Measurements from ENCODE around the gene NECAB2. TPM values are rescaled to one million over a fixed set of nuclear protein-coding genes. Genes with fewer than 3 reads are reported as not detected.

The NECAB2 gene
- total and polyA plus RNA-seq, 2 of the 8 experiments (the other 6 are each of a cell fraction or from before 2014, with no cell fraction given) = 3.6 to 4.2 TPM

DNA sequence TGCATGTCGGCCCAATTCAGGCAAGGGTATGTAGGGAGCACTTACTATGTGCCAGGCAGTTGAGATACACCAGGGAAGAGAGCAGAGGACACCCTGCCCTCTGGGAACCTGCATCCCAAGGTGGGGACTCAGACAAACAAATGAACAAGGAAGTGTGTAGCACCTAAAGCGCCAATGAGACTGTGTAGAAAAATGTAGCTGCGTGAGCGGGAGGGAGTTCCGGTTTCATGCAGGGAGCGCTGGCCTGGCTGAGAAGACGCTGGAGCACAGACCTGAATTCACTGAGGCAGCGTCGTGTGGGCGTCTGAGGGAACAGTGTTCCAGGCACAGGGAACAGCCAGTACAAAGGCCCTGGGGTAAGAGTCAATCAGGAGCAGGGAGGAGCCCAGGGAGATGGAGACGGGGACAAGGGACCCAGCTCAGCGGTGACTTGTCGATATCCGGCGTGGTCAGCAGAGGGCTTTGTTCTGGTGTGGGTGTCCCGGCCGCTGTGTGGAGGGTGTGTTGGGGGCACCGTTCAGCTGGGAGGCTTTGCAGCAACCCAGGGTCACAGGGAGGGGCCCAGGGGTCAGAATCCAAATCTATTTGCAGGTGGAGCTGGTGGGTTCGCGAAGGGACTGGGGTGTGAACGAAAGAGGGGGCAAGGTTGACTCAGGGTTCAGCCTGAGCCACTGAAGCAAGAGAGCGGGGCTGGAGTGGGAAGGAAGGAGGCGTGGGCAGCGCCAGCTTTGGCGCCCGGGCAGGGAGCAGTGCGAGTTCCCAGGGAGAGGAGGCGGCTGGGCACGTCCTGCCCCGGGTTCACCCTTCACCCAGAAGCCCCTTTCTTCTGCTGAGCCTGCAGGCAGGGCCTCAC is 32.8 kb upstream of the NECAB2 start:
- H2AK5ac ChIP-seq (ENCODE audit: low read depth, low read length) = no peak overlapping the region
- H2BK120ac ChIP-seq (replicated peaks; ENCODE audit: low read depth, low read length) = no peak overlapping the region
- no peak overlapping the region for H4K5ac ChIP-seq (ENCODE audit: insufficient read length, low read depth, low read length)
- CTCF ChIA-PET (ENCODE audit: partially characterized antibody) = interaction anchor here (0.9 to 5.0 kb wide), 6 partner anchors 8 to 803 kb away, joined by 3 to 35 read pairs (median 6); no protein-coding TSS in a partner anchor
- no peak overlapping the region for H3K23ac ChIP-seq (ENCODE audit: insufficient read length)
- H3K79me2 ChIP-seq (ENCODE audit: control insufficient read depth in 1 of 2, insufficient read depth in 2 of 2, low read length in 2 of 2) = no peaks in the 10 kb centered on the region
- H3K4me2 ChIP-seq (ENCODE audit: insufficient read depth in 1 of 2, low read depth in 2 of 2, low read length in 2 of 2) = no peak overlapping the region
- H3K56ac ChIP-seq (replicated peaks; ENCODE audit: insufficient read length, low read depth, low read length) = no peak overlapping the region
- H3K4me3 ChIP-seq (ENCODE audit: extremely low read depth in 1 of 4, insufficient read depth in 2 of 4, low read depth in 3 of 4, low read length in 4 of 4) = no peak overlapping the region
- FAIRE-seq = no peak
- no peak overlapping the region for H3K14ac ChIP-seq (ENCODE audit: insufficient read length)
- peaks cover 0 to 2% (median 0%) of the 10 kb centered on the region in 4 experiments; a peak in 1 of 7 replicates for H3K4me1 ChIP-seq (replicated peaks in 1 of 4; ENCODE audit: control insufficient read depth in 3 of 4, insufficient read depth in 4 of 4, low read length in 3 of 4)
- no peak overlapping the region for H2AFZ ChIP-seq (ENCODE audit: low read length)
- no peak overlapping the region for H2BK12ac ChIP-seq (ENCODE audit: low read depth, low read length)
- no peak overlapping the region for H3K27ac ChIP-seq (ENCODE audit: low read depth, low read length)
- no peak overlapping the region for H2BK5ac ChIP-seq (ENCODE audit: low read depth, low read length)
- no peaks in the 10 kb centered on the region for H3K36me3 ChIP-seq (ENCODE audit: control insufficient read depth in 2 of 4, insufficient read depth in 4 of 4, low read length in 3 of 4)
- 88% methylated on average over 25 of the region's 30 CpGs; no CpG with 5 or more reads in 1 of the 2 experiments for WGBS, 2 experiments (ENCODE audit: extremely low coverage in 1 of 2, insufficient coverage in 1 of 2, insufficient read length in 1 of 2, insufficient replicate concordance in 2 of 2, low coverage in 1 of 2, low lambda C conversion rate in 2 of 2, missing lambda C conversion rate in 1 of 2)
- H3K4ac ChIP-seq (replicated peaks; ENCODE audit: insufficient read length, low read depth, low read length) = no peak overlapping the region
- H3K27me3 ChIP-seq (replicated peaks in 1 of 4; ENCODE audit: control insufficient read depth in 3 of 4, extremely low read depth in 1 of 4, insufficient read depth in 3 of 4, low read length in 3 of 4) = no peaks in the 10 kb centered on the region; a peak in 1 of 7 replicates
- no peak overlapping the region for H3K9ac ChIP-seq (replicated peaks in 1 of 4; ENCODE audit: extremely low read depth in 1 of 4, low read depth in 3 of 4, low read length in 3 of 4)
- no peak overlapping the region for H3K18ac ChIP-seq (ENCODE audit: extremely low read depth, low read length)
- POLR2A ChIA-PET (ENCODE audit: partially characterized antibody) = interaction anchor here (1.0 to 1.1 kb wide), 3 partner anchors 9 to 75 kb away, joined by 3 read pairs; partner anchors contain the start of gene MLYCD
- H4K91ac ChIP-seq (replicated peaks; ENCODE audit: insufficient read length, low read length) = no peak overlapping the region
- H4K20me1 ChIP-seq (replicated peaks in 1 of 2; ENCODE audit: control insufficient read depth in 1 of 2, insufficient read depth in 2 of 2, low read length in 2 of 2) = peaks cover 0 to 2% of the 10 kb centered on the region in 2 experiments
- DNase-seq (ENCODE audit: low read depth in 1 of 2, low spot score in 2 of 2) = no peak
- no peak overlapping the region for H2BK15ac ChIP-seq (ENCODE audit: low read length)
- no peaks in the 10 kb centered on the region for H3K9me3 ChIP-seq (ENCODE audit: insufficient read depth in 2 of 2, low read depth in 1 of 2, low read length in 1 of 2)
- no peaks in the 10 kb centered on the region for H3K23me2 ChIP-seq (ENCODE audit: low read depth, low read length)
- H2BK20ac ChIP-seq (ENCODE audit: low read length) = no peak overlapping the region
- no peak overlapping the region for H4K8ac ChIP-seq (ENCODE audit: extremely low read depth, insufficient read depth, low read length)
- TF ChIP-seq CBX5 (IDR thresholded peaks at IDR 0.05; ENCODE audit: low read depth, low read length) = no peak
- TF ChIP-seq GABPA (IDR thresholded peaks at IDR 0.05; ENCODE audit: borderline replicate concordance, insufficient read depth, low read length) = no peak
- no peaks in the 10 kb centered on the region for H3K79me1 ChIP-seq (ENCODE audit: low read depth, low read length)
